GM21390 (cell line): ENCODE results near the gene CPN2.

Experiments used
- ATAC-seq: cut with Tn5 transposase; IDR thresholded peaks from one replicate; pipeline ENCODE4 v1.9.1; 2021; ENCODE audit not compliant: unreplicated experiment

Gene CPN2

GRCh38 chr3:194298331-194299227, 52.5 kb downstream of the CPN2 start:
- ATAC-seq = no peak

DNA sequence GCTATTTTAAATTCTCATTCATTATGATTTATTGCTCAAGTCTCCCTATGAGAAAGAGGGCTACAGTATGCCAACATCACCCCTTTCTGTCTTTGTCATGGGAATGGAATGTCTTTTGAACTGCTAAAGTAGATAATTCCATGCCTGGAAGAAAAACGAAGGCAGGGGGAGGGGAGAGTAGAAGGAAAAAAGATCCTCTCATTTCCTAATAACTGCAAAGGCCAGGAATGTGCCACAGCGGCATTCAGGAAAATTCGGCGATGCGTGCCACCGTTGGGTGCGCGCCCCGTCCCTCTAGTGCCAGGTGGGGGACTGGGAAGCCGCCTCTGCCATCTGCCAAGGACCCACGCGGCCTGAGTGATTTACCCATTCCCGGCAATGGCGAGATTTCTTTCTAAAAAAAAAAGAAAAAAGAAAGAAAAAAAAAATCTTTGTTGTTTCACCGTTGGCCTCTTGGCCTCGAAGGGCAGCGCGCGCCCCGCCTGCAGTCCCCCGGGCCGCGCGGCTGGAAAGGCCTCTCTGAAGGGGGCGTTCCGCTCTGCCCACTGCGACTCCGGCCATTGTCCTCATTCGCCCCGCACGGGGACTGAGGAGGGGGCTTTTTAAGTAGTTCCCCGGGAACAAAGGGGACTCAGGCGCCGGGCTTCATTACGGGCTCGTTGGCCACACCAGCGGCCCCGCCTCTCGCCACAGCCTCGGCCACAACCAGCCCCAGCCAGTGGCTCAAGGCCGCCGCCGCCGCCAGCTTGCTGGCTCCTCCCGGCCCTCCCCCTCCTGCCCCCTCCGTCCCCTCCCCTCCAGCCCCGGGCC, 54.5 kb downstream of the CPN2 start:
- no peak for ATAC-seq

GRCh38 chr3:194294895-194295214, 56.3 kb downstream of the CPN2 start:
- no peak for ATAC-seq

- ATAC-seq = no peak
These were observed 56.8 kb downstream of the CPN2 start for GRCh38 chr3:194294199-194294894.

DNA sequence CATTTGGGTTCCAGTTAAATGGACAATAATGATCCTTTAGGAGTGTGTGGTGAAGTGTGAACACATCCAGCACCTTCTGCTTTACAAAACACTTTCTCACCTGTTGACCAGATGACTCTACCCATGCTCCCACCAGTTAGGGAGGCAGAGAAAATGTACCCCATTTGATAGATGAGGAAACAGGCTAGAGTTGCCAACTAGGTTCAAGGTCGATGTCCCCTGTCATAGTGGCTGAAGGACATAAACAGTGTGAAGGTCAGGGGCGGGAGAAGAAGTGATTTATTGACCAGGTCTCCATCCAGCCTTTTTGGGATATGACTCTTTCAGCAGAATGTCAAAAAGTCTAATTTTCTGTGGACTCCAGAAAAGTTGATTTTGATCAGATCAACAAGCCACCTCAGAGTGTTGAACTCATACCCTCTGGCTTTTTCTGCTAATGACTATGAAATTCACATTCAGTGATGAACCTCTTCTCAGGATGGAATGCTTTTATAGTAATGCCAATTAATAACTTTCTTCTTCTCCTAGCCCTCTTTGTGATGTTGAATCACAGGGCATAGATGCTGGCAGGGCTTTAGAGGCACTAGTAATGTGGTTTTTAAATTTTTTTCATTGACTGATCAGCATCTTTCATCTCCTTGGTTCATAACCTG, 57.5 kb downstream of the CPN2 start:
- ATAC-seq = no peak

- no peak for ATAC-seq
These were observed 58.8 kb downstream of the CPN2 start for GRCh38 chr3:194292331-194292730.
